H1 (cell line): ENCODE data around the gene TMEM150A. TPM values are rescaled to one million over a fixed set of nuclear protein-coding genes. Genes with fewer than 3 reads are reported as not detected.

Experiments used
- ASH2L ChIP-seq: fragments of 200-600, 300-600 bp; sonication (generic); IDR thresholded peaks from one replicate; pipeline ENCODE4 v1.7.1; 2017; ENCODE audit warnings: low read length
- KDM1A ChIP-seq: fragments of 200-600, 300-600 bp; sonication (generic); IDR thresholded peaks from 2 replicates; pipeline ENCODE4 v1.7.1; 2016; ENCODE audit warnings: mild to moderate bottlenecking, low read length, borderline replicate concordance
- polyA plus RNA-seq, 7 experiments: library from polyadenylated mRNA; depleted of rRNA in 3 of 7; stranded (reverse) in 5 of 7; unstranded in 2 of 7; fragments of >200 nt in 5 of 7; fragments of 200-250 nt in 2 of 7; gene quantifications; 1 replicate in 5 of 7; 2 replicates in 1 of 7; 4 replicates in 1 of 7; pipeline versions ENCODE4 v1.2.1 to v1.2.3, GENCODE V29; 2011 to 2013; ENCODE audit warnings: missing spikeins in 2 of 7, mixed read lengths in 2 of 7
- total RNA-seq: library from RNA; stranded (reverse); fragmentation: NEBNext Ultra II Directional; extraction: Animal tissue kit (Norgen Biotek cat#: 25700); gene quantifications from 2 replicates; pipeline ENCODE4 v1.2.1, GENCODE V29; 2021
- TF ChIP-seq, protein P1 (sequence below): IDR thresholded peaks from 2 replicates; pipeline ENCODE4 v1.6.1; 2011; ENCODE audit warnings: low read depth, mild to moderate bottlenecking, low read length; ENCODE audit not compliant: insufficient read depth

Gene TMEM150A
- total and polyA plus RNA-seq, 2 of the 8 experiments (the other 6 are each of a cell fraction or from before 2014, with no cell fraction given), result 19.8 to 29.9 TPM

- TF ChIP-seq KDM1A (no peak), ASH2L (no peak)
- TF ChIP-seq, protein P1, sequence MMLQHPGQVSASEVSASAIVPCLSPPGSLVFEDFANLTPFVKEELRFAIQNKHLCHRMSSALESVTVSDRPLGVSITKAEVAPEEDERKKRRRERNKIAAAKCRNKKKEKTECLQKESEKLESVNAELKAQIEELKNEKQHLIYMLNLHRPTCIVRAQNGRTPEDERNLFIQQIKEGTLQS, result no peak
These were observed 43.7 kb upstream of the TMEM150A start (continued) for GRCh38 chr2:85646166-85646565.
